ENCODE measurements around the gene VARS1. TPM values are rescaled to one million over a fixed set of nuclear protein-coding genes. Genes with fewer than 3 reads are reported as not detected.

VARS1 gene
- total RNA-seq, 1 experiment from 2014 or later, result 132 TPM

GRCh38 chr6:31784098-31784925 lies 11.2 kb downstream of the VARS1 start:
- H3K9me3 Mint-ChIP-seq (ENCODE audit: unreplicated experiment), result no peaks in the 10 kb centered on the region
- no peak overlapping the region for H3K4me3 Mint-ChIP-seq (ENCODE audit: unreplicated experiment)
- H3K27me3 ChIP-seq (replicated peaks; ENCODE audit: control insufficient read depth, insufficient read depth, low read length), result no peaks in the 10 kb centered on the region
- peaks cover 68% of the 10 kb centered on the region for H3K36me3 Mint-ChIP-seq (ENCODE audit: insufficient read depth, unreplicated experiment)
- H3K4me3 ChIP-seq (ENCODE audit: low read depth, low read length), result no peak overlapping the region
- BruUV-seq (replicated peaks), result no TSS peak
- no peaks in the 10 kb centered on the region for H3K27me3 Mint-ChIP-seq (ENCODE audit: insufficient read depth, unreplicated experiment)
- ChIA-PET POLR2A (no interaction called here), CTCF (interaction anchor here (0.5 kb wide), 1 partner anchor 45 kb away, joined by 4 read pairs; no protein-coding TSS in a partner anchor)
- intact Hi-C loops (cut with micrococcal nuclease; ENCODE audit: unreplicated experiment), result no loop called here
- H3K4me1 Mint-ChIP-seq (ENCODE audit: low read depth, unreplicated experiment), result no peaks in the 10 kb centered on the region
- TF ChIP-seq CTCF (IDR thresholded peaks at IDR 0.05; ENCODE audit: insufficient read depth in 1 of 2, low read depth in 1 of 2, low read length in 1 of 2, severe bottlenecking in 1 of 2, unreplicated experiment in 1 of 2), result no peak
- H3K9me3 ChIP-seq, result no peaks in the 10 kb centered on the region
- DNase-seq, result no peak
- no peaks in the 10 kb centered on the region for H3K36me3 ChIP-seq (ENCODE audit: control insufficient read depth, insufficient read depth, low read length)
- H3K27ac Mint-ChIP-seq (ENCODE audit: unreplicated experiment), result no peak overlapping the region
- H3K4me1 ChIP-seq, result no peaks in the 10 kb centered on the region

- no peak for TF ChIP-seq CTCF (IDR thresholded peaks at IDR 0.05; ENCODE audit: insufficient read depth in 1 of 2, low read depth in 1 of 2, low read length in 1 of 2, severe bottlenecking in 1 of 2, unreplicated experiment in 1 of 2)
- H3K4me1 ChIP-seq, result peaks cover 5% of the 10 kb centered on the region
- H3K36me3 ChIP-seq (ENCODE audit: control insufficient read depth, insufficient read depth, low read length), result no peaks in the 10 kb centered on the region
- H3K4me3 ChIP-seq (ENCODE audit: low read depth, low read length), result no peak overlapping the region
- intact Hi-C loops (cut with micrococcal nuclease; ENCODE audit: unreplicated experiment), result no loop called here
- H3K4me1 Mint-ChIP-seq (ENCODE audit: low read depth, unreplicated experiment), result no peaks in the 10 kb centered on the region
- H3K27ac Mint-ChIP-seq (ENCODE audit: unreplicated experiment), result no peak overlapping the region
- H3K36me3 Mint-ChIP-seq (ENCODE audit: insufficient read depth, unreplicated experiment), result peaks cover 60% of the 10 kb centered on the region
- no peak for DNase-seq
- POLR2A ChIA-PET, result no interaction called here
- no peaks in the 10 kb centered on the region for H3K9me3 ChIP-seq
- H3K27me3 ChIP-seq (replicated peaks; ENCODE audit: control insufficient read depth, insufficient read depth, low read length), result no peaks in the 10 kb centered on the region
- TSS peak; percentile 23 for BruUV-seq (replicated peaks)
- CTCF ChIA-PET, result no interaction called here
- no peaks in the 10 kb centered on the region for H3K9me3 Mint-ChIP-seq (ENCODE audit: unreplicated experiment)
- no peak overlapping the region for H3K4me3 Mint-ChIP-seq (ENCODE audit: unreplicated experiment)
- no peaks in the 10 kb centered on the region for H3K27me3 Mint-ChIP-seq (ENCODE audit: insufficient read depth, unreplicated experiment)
These were observed 13.3 kb downstream of the VARS1 start for GRCh38 chr6:31782126-31782855.

- H3K36me3 Mint-ChIP-seq (ENCODE audit: insufficient read depth, unreplicated experiment), result peaks cover 56% of the 10 kb centered on the region
- POLR2A ChIA-PET, result interaction anchor here (0.6 kb wide), 1 partner anchor 158 kb away, joined by 4 read pairs; no protein-coding TSS in a partner anchor
- H3K4me3 Mint-ChIP-seq (ENCODE audit: unreplicated experiment), result no peak overlapping the region
- no peaks in the 10 kb centered on the region for H3K36me3 ChIP-seq (ENCODE audit: control insufficient read depth, insufficient read depth, low read length)
- no peaks in the 10 kb centered on the region for H3K9me3 Mint-ChIP-seq (ENCODE audit: unreplicated experiment)
- intact Hi-C loops (cut with micrococcal nuclease; ENCODE audit: unreplicated experiment), result no loop called here
- H3K4me1 Mint-ChIP-seq (ENCODE audit: low read depth, unreplicated experiment), result peaks cover 1% of the 10 kb centered on the region
- CTCF ChIA-PET, result no interaction called here
- H3K9me3 ChIP-seq, result no peaks in the 10 kb centered on the region
- no peaks in the 10 kb centered on the region for H3K27me3 Mint-ChIP-seq (ENCODE audit: insufficient read depth, unreplicated experiment)
- H3K4me1 ChIP-seq, result peaks cover 13% of the 10 kb centered on the region
- no peak overlapping the region for H3K4me3 ChIP-seq (ENCODE audit: low read depth, low read length)
- H3K27ac Mint-ChIP-seq (ENCODE audit: unreplicated experiment), result no peak overlapping the region
- no peak for DNase-seq
- TF ChIP-seq CTCF (IDR thresholded peaks at IDR 0.05; ENCODE audit: insufficient read depth in 1 of 2, low read depth in 1 of 2, low read length in 1 of 2, severe bottlenecking in 1 of 2, unreplicated experiment in 1 of 2), result no peak
- no peaks in the 10 kb centered on the region for H3K27me3 ChIP-seq (replicated peaks; ENCODE audit: control insufficient read depth, insufficient read depth, low read length)
- BruUV-seq (replicated peaks), result no TSS peak
These were observed 14.1 kb downstream of the VARS1 start for GRCh38 chr6:31781244-31782125.

Data from Caco-2 (cell line).